Measurements from ENCODE around the gene FBXL15. TPM values are rescaled to one million over a fixed set of nuclear protein-coding genes. Genes with fewer than 3 reads are reported as not detected.

The FBXL15 gene
- total RNA-seq, 1 experiment from 2014 or later: 24.6 TPM

DNA sequence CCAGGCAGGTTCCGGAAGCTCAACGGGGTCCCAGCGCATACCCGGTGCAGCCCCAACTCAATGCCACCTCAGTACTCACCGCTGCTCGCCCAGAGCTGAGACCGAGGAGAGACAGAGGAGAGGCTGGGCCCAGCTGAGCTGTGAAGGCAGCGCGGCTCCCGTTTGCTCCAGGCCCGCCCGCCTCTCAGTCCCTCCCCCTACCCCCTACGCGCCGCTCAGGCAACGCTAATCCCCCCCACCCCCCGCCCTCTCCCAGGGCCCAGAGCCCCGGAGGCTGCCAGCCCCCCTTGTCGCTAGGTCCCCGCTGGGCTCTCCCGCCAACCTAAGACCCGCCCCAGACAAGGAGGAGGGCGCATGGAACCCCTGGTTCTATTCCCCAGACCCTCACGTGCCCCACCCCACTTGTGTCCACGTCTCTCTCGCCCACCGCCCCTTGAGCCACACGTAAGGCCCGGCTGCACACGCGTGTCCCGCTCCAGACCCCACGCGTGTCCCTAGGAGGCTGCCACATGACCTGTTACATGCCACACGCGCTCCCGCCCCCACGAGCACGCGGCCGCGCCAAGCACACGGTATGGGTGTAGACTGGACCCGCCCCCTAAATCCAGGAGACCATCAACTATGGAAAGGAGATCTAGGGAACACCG is 1.9 kb upstream of the FBXL15 start, which contains the start of gene PSD:
Gene PSD, minus strand, starts transcription at position 164 of the 647 bp plus-strand sequence. CDS start 1,747 bp downstream, outside the sequence.
- TF ChIP-seq SP1 (CRISPR knock-in tag; conservative IDR thresholded peaks at IDR 0.05): peak; percentile 42
- TF ChIP-seq CREB1 (CRISPR knock-in tag; IDR thresholded peaks at IDR 0.05): peak; percentile 71; the same call in 1 of the 2 replicates
- no peak for TF ChIP-seq FOXP1 (CRISPR knock-in tag; IDR thresholded peaks at IDR 0.05; ENCODE audit: borderline replicate concordance)
- TF ChIP-seq ATF1 (CRISPR knock-in tag; IDR thresholded peaks at IDR 0.05): 0 out of 2 replicates have a peak, but pooled peaks have one; percentile 19
- TF ChIP-seq CBFB (CRISPR knock-in tag; IDR thresholded peaks at IDR 0.05; ENCODE audit: low read depth): peak; percentile 24; the same call in 1 of the 2 replicates
- 0 out of 2 replicates have a peak, but pooled peaks have one; percentile 20 for TF ChIP-seq CREM (CRISPR knock-in tag; IDR thresholded peaks at IDR 0.05)
- TF ChIP-seq, protein P1, sequence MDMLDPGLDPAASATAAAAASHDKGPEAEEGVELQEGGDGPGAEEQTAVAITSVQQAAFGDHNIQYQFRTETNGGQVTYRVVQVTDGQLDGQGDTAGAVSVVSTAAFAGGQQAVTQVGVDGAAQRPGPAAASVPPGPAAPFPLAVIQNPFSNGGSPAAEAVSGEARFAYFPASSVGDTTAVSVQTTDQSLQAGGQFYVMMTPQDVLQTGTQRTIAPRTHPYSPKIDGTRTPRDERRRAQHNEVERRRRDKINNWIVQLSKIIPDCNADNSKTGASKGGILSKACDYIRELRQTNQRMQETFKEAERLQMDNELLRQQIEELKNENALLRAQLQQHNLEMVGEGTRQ (CRISPR knock-in tag; IDR thresholded peaks at IDR 0.05): peak; percentile 50; the same call in 1 of the 2 replicates
- no peak for TF ChIP-seq FOXK1 (CRISPR knock-in tag; IDR thresholded peaks at IDR 0.05)
- DNase-seq (ENCODE audit: low spot score): peak; percentile 69
- H3K36me3 Mint-ChIP-seq: peaks cover 9% of the 10 kb centered on the region; the same call in 1 of the 2 replicates
- peak within 1 kb of the TSS; percentile 98 for H3K4me3 Mint-ChIP-seq
- ATAC-seq: peak; percentile 11
- H3K27me3 Mint-ChIP-seq (ENCODE audit: low read depth): peaks cover 5% of the 10 kb centered on the region; the same call in 1 of the 2 replicates
- CTCF ChIA-PET: interaction anchor here (0.6 to 1.4 kb wide), 9 partner anchors 13 to 188 kb away, joined by 3 to 14 read pairs (median 4); partner anchors contain the start of genes CUEDC2 and NFKB2
- POLR2A ChIA-PET: interaction anchor here (0.7 to 1.1 kb wide), 3 partner anchors 20 to 44 kb away, joined by 3 to 5 read pairs (median 4); partner anchors contain the start of gene C10orf95
- H3K27ac Mint-ChIP-seq: peak within 1 kb of the TSS; percentile 90; the same call in 1 of the 2 replicates
- no peaks in the 10 kb centered on the region for H3K9me3 Mint-ChIP-seq
- H3K4me1 Mint-ChIP-seq: peaks cover 19% of the 10 kb centered on the region

DNA sequence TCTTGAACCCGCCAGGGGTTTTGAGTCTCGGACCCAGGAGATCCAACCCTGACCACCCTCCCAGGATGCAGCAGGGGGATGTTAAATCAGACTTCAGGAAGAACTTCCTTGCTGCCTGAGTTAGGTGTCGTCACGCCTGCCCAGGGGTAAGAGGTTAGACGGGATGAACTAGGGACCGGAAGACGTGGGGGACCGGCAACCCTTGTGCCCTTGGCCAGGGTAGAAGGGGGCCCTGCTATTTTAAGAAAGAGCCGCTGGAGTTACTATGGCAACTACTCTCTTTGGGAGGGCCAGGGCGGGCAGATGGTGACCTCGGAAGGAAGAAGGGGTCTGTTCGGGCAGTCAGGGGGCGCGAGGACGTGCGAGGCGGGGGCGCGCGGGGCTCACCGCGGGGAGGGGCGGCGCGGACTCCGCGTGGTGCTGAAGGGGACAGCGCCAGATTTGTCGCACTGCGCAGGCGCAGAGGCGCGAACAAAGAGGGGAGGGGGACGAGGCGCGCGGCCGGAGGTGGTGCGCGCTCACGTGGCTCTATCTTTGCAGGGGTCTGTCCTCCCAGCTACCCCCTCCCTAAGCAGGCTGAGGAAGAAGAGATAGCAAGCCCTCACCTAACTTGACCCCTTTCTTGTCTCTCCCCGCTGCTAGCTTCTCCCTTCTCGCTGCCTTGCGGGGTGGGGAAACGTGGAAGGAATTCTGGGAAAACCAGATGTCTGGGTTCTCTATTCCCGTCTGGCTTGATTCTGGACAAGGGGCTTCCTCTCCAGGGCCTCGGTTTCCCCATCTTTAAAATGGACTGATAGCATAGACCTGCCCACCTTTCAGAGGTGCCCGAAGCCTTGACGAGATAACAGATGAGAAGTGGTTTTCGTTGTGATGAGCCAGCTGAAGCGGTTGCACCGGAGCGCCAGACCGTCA is 1.1 kb upstream of the FBXL15 start:
- H3K27ac Mint-ChIP-seq: peak overlapping the region; percentile 90
- CTCF ChIA-PET: interaction anchor here (0.6 to 6.7 kb wide), 14 partner anchors 9 to 250 kb away, joined by 4 to 68 read pairs (median 31); partner anchors contain the start of genes ACTR1A, C10orf95, CUEDC2 and NFKB2
- peak; percentile 90 for DNase-seq (ENCODE audit: low spot score)
- H3K4me1 Mint-ChIP-seq: peaks cover 19% of the 10 kb centered on the region
- no peaks in the 10 kb centered on the region for H3K9me3 Mint-ChIP-seq
- peaks cover 5% of the 10 kb centered on the region; the same call in 1 of the 2 replicates for H3K27me3 Mint-ChIP-seq (ENCODE audit: low read depth)
- H3K4me3 Mint-ChIP-seq: peak overlapping the region; percentile 98
- POLR2A ChIA-PET: interaction anchor here (1.0 to 5.0 kb wide), 6 partner anchors 12 to 164 kb away, joined by 3 to 34 read pairs (median 19); partner anchors contain the start of genes C10orf95, CUEDC2 and NFKB2
- peak; percentile 1 for ATAC-seq
- peaks cover 9% of the 10 kb centered on the region; the same call in 1 of the 2 replicates for H3K36me3 Mint-ChIP-seq
- TF ChIP-seq, protein P2, sequence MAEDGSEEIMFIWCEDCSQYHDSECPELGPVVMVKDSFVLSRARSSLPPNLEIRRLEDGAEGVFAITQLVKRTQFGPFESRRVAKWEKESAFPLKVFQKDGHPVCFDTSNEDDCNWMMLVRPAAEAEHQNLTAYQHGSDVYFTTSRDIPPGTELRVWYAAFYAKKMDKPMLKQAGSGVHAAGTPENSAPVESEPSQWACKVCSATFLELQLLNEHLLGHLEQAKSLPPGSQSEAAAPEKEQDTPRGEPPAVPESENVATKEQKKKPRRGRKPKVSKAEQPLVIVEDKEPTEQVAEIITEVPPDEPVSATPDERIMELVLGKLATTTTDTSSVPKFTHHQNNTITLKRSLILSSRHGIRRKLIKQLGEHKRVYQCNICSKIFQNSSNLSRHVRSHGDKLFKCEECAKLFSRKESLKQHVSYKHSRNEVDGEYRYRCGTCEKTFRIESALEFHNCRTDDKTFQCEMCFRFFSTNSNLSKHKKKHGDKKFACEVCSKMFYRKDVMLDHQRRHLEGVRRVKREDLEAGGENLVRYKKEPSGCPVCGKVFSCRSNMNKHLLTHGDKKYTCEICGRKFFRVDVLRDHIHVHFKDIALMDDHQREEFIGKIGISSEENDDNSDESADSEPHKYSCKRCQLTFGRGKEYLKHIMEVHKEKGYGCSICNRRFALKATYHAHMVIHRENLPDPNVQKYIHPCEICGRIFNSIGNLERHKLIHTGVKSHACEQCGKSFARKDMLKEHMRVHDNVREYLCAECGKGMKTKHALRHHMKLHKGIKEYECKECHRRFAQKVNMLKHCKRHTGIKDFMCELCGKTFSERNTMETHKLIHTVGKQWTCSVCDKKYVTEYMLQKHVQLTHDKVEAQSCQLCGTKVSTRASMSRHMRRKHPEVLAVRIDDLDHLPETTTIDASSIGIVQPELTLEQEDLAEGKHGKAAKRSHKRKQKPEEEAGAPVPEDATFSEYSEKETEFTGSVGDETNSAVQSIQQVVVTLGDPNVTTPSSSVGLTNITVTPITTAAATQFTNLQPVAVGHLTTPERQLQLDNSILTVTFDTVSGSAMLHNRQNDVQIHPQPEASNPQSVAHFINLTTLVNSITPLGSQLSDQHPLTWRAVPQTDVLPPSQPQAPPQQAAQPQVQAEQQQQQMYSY (CRISPR knock-in tag; IDR thresholded peaks at IDR 0.05): 0 out of 2 replicates have a peak, but pooled peaks have one; percentile 12
- TF ChIP-seq, protein P3, sequence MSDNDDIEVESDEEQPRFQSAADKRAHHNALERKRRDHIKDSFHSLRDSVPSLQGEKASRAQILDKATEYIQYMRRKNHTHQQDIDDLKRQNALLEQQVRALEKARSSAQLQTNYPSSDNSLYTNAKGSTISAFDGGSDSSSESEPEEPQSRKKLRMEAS (CRISPR knock-in tag; IDR thresholded peaks at IDR 0.05): peak; percentile 73; the same call in 1 of the 2 replicates
- TF ChIP-seq, protein P4, sequence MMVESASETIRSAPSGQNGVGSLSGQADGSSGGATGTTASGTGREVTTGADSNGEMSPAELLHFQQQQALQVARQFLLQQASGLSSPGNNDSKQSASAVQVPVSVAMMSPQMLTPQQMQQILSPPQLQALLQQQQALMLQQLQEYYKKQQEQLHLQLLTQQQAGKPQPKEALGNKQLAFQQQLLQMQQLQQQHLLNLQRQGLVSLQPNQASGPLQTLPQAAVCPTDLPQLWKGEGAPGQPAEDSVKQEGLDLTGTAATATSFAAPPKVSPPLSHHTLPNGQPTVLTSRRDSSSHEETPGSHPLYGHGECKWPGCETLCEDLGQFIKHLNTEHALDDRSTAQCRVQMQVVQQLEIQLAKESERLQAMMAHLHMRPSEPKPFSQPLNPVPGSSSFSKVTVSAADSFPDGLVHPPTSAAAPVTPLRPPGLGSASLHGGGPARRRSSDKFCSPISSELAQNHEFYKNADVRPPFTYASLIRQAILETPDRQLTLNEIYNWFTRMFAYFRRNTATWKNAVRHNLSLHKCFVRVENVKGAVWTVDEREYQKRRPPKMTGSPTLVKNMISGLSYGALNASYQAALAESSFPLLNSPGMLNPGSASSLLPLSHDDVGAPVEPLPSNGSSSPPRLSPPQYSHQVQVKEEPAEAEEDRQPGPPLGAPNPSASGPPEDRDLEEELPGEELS (CRISPR knock-in tag; IDR thresholded peaks at IDR 0.05): peak; percentile 87
- TF ChIP-seq SMAD3 (CRISPR knock-in tag; IDR thresholded peaks at IDR 0.05; ENCODE audit: borderline replicate concordance) (peak; percentile 67; the same call in 1 of the 2 replicates), JAZF1 (CRISPR knock-in tag; IDR thresholded peaks at IDR 0.05) (no peak), FOXK1 (CRISPR knock-in tag; IDR thresholded peaks at IDR 0.05) (peak; percentile 78), TEAD1 (CRISPR knock-in tag; IDR thresholded peaks at IDR 0.05) (0 out of 2 replicates have a peak, but pooled peaks have one; percentile 30), NR2C2 (CRISPR knock-in tag; IDR thresholded peaks at IDR 0.05) (peak; percentile 34; the same call in 1 of the 2 replicates), RELA (CRISPR knock-in tag; IDR thresholded peaks at IDR 0.05; ENCODE audit: borderline replicate concordance) (no peak), SP1 (CRISPR knock-in tag; conservative IDR thresholded peaks at IDR 0.05) (peak; percentile 73; the same call in 1 of the 2 replicates)
- TF ChIP-seq, protein P5, sequence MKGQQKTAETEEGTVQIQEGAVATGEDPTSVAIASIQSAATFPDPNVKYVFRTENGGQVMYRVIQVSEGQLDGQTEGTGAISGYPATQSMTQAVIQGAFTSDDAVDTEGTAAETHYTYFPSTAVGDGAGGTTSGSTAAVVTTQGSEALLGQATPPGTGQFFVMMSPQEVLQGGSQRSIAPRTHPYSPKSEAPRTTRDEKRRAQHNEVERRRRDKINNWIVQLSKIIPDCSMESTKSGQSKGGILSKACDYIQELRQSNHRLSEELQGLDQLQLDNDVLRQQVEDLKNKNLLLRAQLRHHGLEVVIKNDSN (CRISPR knock-in tag; IDR thresholded peaks at IDR 0.05): peak; percentile 68
- TF ChIP-seq, protein P6, sequence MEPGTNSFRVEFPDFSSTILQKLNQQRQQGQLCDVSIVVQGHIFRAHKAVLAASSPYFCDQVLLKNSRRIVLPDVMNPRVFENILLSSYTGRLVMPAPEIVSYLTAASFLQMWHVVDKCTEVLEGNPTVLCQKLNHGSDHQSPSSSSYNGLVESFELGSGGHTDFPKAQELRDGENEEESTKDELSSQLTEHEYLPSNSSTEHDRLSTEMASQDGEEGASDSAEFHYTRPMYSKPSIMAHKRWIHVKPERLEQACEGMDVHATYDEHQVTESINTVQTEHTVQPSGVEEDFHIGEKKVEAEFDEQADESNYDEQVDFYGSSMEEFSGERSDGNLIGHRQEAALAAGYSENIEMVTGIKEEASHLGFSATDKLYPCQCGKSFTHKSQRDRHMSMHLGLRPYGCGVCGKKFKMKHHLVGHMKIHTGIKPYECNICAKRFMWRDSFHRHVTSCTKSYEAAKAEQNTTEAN (CRISPR knock-in tag; IDR thresholded peaks at IDR 0.05): peak; percentile 49; the same call in 1 of the 2 replicates

All from WTC11 (cell line).